ENCODE measurements around the gene NRGN.
"Not testable (repeated sequence)": the region's sequence is repeated elsewhere in the genome, so short reads cannot be mapped to it uniquely, and the experiment has no call there.

The NRGN gene

GRCh38 chr11:124758355-124759265 lies 18.9 kb downstream of the NRGN start:
- peak; percentile 62 for DNase-seq (ENCODE audit: low read depth)

- no peak for DNase-seq (ENCODE audit: low read depth)
Observed at GRCh38 chr11:124759266-124760204, 19.8 kb downstream of the NRGN start.

GRCh38 chr11:124760205-124760652 lies 20.5 kb downstream of the NRGN start:
- DNase-seq (ENCODE audit: low read depth) = no peak

DNA sequence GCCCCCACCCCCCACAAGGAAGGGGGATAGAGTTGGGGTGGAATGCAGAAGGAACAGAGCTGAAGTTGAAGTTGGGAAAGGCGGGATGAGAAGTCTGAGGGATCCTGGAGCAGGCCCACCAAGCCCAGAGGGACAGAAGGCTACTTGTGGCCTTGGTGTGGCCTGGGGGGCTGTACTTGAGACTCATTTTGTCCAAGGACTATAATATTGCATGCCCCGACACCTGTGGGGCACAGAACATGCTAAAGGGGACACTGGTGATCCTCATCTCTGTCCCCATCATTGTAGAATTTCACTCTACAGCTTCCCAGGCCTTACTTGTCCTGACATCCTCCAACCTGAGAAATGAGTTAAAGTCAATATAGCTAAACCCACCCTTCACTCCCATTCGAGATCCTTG lies 21.1 kb downstream of the NRGN start:
- no peak for DNase-seq (ENCODE audit: low read depth)

- no peak for DNase-seq (ENCODE audit: low read depth)
Observed at GRCh38 chr11:124761301-124762104, 21.8 kb downstream of the NRGN start.

- DNase-seq (ENCODE audit: low read depth) = peak; percentile 57
Observed at GRCh38 chr11:124762105-124762623, 22.4 kb downstream of the NRGN start, which contains the start of gene ESAM. TSS of gene ESAM (minus strand) at chr11:124762290. CDS start at chr11:124762154, 136 bp downstream.

GRCh38 chr11:124762624-124763155 lies 22.9 kb downstream of the NRGN start:
- DNase-seq (ENCODE audit: low read depth) = no peak

DNA sequence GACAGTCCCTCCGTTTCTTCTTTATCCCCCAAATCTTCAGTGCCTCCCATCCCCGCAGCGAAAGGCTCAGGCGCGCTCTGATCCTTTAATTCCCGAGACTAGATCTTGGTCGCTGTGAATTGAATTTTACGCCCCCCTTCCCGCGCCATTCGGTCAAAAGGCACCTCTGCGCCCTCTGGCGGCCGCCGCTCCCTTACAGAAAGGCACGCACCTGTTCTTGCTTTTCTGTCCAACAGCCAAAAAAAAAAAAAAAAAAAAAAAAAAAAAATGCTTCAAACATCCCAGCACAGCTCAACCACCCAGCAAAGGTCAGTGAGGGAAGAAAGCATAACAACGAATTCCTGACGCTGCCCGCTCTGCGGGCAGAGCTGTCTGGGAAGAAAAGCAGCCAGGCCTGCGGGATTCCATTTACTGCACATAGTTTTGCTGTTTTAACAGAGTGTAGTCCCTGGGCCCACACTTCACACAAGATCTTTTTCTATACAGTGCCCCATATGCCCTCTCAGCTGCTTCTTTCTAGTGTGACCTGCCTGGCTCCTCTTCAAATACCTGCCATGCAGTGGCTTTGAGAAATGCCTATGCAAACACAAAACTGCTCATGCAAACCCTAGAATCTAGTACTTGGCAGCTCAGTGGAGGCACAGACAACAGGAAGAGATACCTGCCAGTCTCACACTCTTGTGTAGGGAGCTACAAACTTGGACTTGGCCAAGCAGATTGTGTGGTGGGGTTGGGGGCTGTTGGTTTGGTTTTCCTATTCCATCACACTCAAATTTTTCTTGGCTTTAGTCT lies 23.6 kb downstream of the NRGN start:
- peak; percentile 90 for DNase-seq (ENCODE audit: low read depth)

DNA sequence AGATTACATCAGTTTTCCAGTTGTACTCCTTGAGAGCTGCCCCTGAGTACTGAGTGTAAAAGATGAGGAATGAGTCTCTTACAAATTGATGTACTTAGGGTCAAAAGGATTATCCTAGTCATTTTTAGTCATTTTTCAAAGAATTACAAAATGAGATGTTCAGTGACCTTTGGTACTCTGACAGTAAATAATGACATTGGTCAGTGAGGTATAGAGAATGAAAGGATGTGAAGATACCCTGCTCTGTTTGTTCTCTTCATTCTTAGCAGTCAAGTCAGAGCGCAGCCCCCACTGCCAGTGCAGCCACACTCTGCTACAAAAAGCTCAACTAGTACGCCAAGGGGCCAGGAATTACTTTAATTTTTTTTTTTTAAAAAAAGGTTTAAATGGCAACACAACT lies 26.4 kb downstream of the NRGN start:
- no peak for DNase-seq (ENCODE audit: low read depth)

- DNase-seq (ENCODE audit: low read depth) = no peak
Observed at GRCh38 chr11:124768914-124769313, 29.2 kb downstream of the NRGN start.

DNA sequence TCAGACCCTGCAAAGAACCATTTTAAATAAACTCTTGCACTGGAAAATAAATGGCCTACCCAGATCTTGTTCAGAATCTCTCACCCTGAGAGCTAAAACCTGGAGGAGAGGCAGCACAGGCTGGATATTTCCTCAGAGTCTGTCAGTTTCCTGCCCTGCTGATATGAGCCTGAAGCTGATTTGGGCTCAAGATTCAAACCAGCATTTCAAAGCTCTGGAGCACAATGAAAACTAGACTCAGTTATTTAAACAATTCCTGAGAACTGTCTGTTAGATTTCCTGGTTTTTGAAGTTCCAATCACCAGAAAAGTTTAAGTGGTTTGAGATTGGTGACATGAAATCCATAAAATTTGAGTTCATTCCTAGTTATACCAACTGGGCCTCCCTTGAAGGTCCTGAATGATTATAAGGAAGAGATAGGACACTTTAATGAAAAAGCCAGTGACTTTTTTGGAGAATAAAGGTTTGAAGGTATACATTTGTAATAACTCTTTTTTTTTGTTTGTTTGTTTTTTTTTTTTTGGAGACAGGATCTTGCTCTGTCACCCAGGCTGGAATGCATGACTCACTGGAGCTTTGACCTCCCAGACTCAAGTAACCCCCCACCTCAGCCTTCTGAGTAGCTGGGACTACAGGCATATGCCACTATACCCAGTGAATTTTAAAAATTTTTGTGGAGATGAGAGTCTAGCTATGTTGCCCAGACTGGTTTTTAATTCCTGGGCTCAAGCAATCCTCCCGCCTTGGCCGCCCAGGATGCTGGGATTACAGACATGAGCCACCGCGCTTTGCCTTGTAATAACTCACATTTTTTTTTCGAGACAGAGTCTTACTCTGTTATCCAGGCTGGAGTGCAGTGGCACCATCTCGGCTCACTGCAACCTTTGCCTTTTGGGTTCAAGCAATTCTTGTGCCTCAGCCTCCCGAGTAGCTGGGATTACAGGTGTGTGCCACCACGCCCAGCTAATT lies 30.3 kb downstream of the NRGN start:
- DNase-seq (ENCODE audit: low read depth) = no peak

- not testable (repeated sequence) for DNase-seq (ENCODE audit: low read depth)
Observed at GRCh38 chr11:124770959-124771358, 31.2 kb downstream of the NRGN start.

GRCh38 chr11:124776865-124777645 lies 37.3 kb downstream of the NRGN start:
- DNase-seq (ENCODE audit: low read depth) = no peak

DNA sequence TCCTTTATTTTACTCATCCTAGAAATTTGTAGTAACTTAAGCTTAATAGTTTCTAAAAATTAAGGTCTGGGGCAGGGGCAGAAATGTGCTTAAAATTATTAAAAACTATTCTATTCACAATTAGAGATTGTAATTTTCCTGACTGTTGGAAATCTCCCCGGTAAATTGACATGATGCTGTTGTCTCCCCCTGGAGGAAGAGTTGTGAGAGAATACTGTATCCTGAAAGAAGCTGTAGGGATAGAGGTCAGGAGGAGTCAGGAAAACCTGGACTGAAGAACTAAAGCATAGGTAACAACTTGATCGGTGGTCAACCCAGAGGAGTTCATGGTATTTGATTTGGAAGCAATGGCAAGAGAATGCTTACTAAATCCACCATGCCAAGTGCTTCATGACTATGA lies 38.5 kb downstream of the NRGN start:
- no peak for DNase-seq (ENCODE audit: low read depth)

DNA sequence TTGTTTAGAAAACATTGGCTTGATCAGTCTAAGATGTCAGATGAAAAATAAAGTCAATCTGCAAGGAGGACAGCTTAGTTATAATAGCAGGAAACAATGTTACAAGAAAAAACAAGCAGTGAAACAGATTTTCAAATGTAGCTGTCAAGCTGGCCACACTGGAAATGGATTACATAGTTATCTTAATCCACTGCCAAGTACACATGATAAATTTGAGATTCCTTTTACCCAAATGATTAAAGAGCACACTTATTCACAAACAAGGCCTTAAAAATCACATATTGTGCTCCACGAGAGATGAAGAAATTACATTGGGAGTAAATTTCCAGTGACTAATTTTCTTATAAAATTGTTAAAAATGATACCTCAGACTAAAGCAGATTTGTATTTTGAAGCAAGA lies 39.8 kb downstream of the NRGN start:
- no peak for DNase-seq (ENCODE audit: low read depth)

- DNase-seq (ENCODE audit: low read depth) = no peak
Observed at GRCh38 chr11:124783002-124783401, 43.3 kb downstream of the NRGN start.

GRCh38 chr11:124784051-124784450 lies 44.3 kb downstream of the NRGN start:
- DNase-seq (ENCODE audit: low read depth) = no peak

GRCh38 chr11:124788521-124788920 lies 48.8 kb downstream of the NRGN start:
- no peak for DNase-seq (ENCODE audit: low read depth)

Data from activated T-cell treated with anti-CD3 and anti-CD28 coated beads for 1 hour (primary cell).